ENCODE data around the gene CDRT4.

- TF ChIP-seq POLR2A (IDR thresholded peaks at IDR 0.05; ENCODE audit: low read depth, low read length) (no peak), POLR2AphosphoS5 (IDR thresholded peaks at IDR 0.05; ENCODE audit: low read depth, low read length) (no peak), TAF1 (IDR thresholded peaks at IDR 0.05; ENCODE audit: low read depth, low read length) (no peak), SPI1 (IDR thresholded peaks at IDR 0.05; ENCODE audit: low read depth, low read length) (no peak), POU2F2 (IDR thresholded peaks at IDR 0.05; ENCODE audit: low read depth, low read length) (no peak), PAX5 (IDR thresholded peaks at IDR 0.05; ENCODE audit: insufficient read depth, low read length, severe bottlenecking) (no peak)
These were observed 9.7 kb downstream of the CDRT4 start for GRCh38 chr17:15457723-15458094.

All from GM12891 (cell line).